ENCODE results near the gene CGB7.
"Not testable (repeated sequence)": the region's sequence is repeated elsewhere in the genome, so short reads cannot be mapped to it uniquely, and the experiment has no call there.

GRCh38 chr19:49038111-49038510, 19.4 kb downstream of the CGB7 start:
- TF ChIP-seq EZH2 (IDR thresholded peaks at IDR 0.05; ENCODE audit: insufficient read depth, poor library complexity, severe bottlenecking); EZH2phosphoT487 (IDR thresholded peaks at IDR 0.05; ENCODE audit: insufficient read depth, low read depth): not testable (repeated sequence)
